A549 treated with AZD2906 at 1 μM for 4 hours (cell line): ENCODE measurements around the gene TRIM65. TPM values are rescaled to one million over a fixed set of nuclear protein-coding genes. Genes with fewer than 3 reads are reported as not detected.

Source experiments
- total RNA-seq: library from RNA; stranded (reverse); fragments of 200-300 nt; extraction: Qiagen RNA extraction; gene quantifications from 5 replicates; pipeline ENCODE4 v1.2.3, GENCODE V29; 2022

Gene TRIM65, protein sequence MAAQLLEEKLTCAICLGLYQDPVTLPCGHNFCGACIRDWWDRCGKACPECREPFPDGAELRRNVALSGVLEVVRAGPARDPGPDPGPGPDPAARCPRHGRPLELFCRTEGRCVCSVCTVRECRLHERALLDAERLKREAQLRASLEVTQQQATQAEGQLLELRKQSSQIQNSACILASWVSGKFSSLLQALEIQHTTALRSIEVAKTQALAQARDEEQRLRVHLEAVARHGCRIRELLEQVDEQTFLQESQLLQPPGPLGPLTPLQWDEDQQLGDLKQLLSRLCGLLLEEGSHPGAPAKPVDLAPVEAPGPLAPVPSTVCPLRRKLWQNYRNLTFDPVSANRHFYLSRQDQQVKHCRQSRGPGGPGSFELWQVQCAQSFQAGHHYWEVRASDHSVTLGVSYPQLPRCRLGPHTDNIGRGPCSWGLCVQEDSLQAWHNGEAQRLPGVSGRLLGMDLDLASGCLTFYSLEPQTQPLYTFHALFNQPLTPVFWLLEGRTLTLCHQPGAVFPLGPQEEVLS
- total RNA-seq: 30.1 to 40.1 TPM (median 38.9 TPM) in 5 replicates

DNA sequence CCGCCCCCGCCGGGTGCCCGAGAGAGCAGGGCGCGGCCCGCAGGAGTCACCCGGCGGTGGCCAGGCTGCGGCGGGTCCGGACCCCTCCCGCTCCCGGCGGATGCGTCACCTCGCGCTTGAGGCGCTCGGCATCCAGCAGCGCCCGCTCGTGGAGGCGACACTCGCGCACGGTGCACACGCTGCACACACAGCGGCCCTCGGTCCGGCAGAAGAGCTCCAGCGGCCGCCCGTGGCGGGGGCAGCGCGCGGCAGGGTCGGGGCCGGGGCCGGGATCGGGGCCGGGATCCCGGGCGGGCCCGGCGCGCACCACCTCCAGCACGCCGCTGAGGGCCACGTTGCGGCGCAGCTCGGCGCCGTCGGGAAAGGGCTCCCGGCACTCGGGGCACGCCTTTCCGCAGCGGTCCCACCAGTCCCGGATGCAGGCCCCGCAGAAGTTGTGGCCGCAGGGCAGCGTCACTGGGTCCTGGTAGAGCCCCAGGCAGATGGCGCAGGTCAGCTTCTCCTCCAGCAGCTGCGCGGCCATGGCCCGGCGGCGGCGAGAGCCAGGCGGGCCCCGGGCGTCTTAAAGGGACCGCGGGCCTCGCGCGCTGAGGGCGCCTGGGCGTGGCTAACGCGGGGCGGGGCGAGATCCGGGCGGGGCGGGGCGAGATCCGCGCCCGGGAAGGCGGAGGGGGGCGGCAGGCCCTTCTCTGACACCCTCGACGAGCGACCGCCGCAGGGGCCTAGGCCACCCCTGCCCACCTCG lies at the start of gene TRIM65:
TRIM65 (minus strand) TSS at position 537 of the 745 bp plus-strand sequence; CDS start at position 523, 14 bp downstream.

DNA sequence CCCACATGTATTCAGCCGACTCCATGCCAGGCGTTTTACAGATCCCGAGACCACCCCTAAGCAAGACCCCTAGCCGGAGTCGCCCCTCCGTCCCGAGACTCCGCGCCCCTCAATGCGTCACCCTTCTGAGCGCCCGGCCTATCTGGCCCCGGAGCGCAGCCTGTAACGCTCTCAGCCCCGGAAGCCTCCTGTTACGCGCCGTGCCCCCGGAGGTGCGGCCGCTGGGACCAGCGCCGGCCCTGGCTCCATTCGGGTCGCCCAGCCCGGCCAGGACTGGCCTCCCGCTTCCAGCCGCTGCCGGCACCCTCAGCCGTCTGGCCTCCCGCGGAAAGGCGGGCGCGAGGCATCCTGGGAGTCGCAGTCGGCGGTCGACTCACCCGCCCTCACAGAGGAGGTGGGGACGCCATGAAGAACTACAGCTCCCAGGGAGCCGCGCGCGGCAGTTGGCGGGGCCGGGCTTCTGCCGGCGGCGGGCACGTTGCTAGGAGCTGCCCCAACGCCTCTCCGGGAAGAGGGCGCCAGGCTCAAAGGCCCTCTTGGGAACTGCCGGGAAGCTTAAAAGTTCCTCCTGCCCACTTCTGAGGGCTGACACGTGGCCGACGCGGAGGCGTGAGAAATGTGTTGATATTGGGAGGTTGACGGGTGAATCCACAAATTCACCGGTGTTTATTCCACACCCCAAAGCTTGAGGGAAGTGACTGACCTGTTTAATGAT lies 44.1 kb upstream of the TRIM65 start, which contains the start of gene FBF1:
FBF1 (minus strand) TSS at position 316 of the 715 bp plus-strand sequence. CDS start 2,893 bp downstream, outside the sequence.

DNA sequence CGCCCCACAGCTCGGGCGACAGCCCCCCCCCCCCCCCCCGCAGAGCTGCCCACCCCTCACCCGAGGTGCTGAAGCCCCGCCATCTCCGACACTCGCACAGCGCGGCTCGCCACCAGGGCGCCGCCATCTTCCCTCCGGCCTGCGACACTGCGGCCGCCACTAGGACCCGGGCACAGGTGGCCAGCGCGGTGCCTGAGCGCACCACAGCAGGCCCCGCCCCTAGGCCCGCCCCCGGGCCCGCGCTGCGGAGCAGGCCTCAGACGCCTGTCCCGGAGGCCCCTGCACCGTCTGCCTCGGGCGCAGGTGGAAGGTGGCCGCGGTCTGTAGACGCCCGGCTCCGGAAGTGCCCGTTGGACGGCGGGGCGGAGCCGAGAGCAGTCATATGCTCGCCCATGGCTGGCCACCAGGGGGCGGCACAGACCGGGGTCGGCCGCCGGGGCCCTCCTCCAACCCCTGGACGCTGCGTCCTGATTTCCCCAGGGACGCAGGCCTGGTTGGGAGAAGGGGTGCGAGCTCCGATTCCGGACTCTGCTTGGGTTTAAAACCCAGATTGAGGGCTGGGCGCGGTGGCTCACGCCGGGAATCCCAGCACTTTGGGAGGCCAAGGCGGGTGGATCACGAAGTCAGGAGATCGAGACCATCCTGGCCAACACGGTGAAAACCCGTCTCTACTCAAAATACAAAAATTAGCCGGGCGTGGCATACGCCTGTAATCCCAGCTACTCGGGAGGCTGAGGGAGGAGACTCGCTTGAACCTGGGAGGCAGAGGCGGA lies 8.2 kb upstream of the TRIM65 start, which contains the start of gene MRPL38:
MRPL38 (minus strand) TSS at position 136 of the 773 bp plus-strand sequence; CDS start at position 127, 9 bp downstream.

DNA sequence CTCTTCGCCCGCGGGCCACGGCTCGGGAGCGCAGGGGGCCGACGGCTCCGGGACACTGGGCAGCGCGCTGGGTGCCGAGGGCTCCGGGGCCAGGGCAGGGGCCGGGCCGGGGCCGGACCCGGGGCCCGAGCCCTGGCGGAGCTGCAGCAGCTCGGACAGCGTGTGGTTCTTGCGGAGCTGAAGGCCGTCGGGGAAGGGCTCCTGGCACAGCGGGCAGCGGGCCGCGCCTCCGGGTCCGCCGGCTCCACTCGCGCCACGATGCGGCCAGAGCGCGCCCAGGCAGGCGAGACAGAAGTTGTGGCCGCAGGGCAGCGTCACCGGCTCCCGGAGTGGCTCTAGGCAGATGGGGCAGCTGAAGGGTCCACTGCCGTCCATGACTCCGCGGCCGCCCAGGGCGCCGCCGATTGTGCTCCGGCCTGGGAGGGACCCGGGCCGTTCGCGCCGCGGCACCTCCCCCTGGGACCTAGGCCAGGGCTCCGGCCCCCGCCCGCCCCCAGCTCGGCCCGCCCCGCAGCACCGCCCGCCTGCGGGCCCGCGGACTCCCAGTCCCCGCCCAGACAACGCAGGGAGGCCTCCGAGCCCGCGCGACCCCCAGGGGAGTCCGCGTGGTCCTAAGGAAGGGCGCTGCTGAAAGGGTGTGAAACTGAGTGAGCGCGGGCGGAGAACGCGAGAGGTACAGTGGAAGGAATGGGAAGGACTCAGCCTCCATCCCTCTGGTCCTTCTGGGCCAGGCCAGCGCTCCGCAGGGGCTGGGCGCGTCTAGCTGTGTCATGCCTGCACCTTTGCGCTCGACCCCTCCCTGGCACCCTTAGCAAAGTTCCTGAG lies 18.4 kb downstream of the TRIM65 start, which contains the start of gene TRIM47:
TRIM47 (minus strand) TSS at position 408 of the 825 bp plus-strand sequence; CDS start at position 375, 33 bp downstream.

DNA sequence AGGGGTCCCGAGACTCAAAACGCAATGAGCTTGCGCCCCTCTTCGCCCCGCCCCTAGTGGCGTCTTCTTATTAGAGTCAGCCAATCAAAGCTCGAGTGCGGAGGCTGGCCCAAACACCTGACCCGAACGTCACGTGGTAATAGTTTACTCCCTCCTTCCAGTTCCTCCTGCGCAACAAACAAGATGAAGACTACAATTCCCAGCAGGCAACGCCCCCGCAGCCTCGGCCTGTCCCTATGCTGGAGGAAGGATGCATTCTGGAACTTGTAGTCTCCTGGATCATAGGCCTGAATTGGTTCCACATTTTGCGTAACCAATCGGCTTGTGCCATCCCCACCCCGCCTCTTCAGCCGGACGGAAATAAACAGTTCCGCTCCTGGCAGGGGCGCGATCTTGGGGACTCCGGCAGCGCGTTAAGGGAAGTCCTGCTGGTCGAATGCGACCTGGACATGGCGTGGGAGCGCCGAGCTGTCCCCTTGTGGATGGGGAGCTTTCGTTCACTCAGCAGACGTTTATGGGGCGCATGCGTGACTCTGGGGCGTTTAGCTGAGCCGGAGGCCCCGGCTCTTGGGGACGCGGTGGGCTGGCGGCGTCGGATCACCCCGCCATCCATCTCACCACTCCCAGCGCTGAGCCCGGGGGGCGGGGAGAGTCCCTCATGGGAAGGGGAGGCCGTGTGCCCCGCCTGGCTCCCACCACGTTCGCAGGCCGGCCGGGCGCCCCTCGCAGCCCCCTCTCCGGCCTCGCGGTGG lies 41.3 kb downstream of the TRIM65 start, which contains the start of gene WBP2:
WBP2 (minus strand) TSS at position 26 of the 752 bp plus-strand sequence. CDS start 38 bp downstream, outside the sequence.

DNA sequence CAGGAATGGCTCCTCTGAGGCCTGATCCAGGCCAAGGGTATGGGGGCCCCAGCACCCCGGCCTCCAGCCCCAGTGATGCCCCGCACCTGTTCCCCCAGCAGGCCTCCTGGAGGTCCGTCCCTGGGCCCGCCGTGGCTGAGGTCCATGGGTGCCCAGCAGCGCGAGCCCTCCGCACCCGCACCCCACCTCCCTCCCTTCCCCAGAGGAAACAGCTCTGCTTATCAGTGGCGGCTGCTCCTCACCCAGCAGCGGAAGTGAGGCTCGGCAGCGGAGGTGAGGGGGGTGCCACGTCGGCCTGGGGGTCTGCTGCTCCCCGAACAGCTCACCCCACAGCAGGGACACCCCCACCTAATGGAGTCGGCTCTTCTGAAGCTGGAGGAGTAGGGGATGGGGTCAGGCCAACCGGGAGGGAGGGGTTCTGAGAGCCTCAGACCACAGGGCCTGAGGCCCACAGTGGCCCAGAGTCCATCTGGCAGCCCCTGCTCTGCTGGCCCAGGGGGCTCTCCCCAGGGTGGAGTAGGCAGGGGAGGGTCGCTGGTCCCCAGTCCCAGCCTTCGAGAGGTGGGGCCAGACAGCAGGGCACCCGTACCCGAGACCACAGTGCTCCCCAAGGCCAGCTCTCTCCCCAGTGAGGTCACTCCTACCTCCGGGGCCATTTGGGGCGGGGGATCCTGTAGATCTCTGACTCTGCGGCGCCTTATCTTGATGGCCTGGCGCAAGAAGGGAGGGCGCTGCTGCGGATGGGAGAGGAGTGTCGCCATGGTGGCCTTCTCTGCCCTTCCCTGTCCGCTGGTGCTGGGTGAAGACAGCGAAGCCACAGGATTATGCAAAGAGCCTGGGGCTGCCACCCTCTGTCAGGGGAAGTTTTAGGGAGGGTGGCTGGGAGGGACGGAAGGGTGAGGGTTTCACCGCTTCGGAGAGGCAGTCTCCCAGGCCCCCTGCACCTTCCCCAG lies 52.9 kb downstream of the TRIM65 start, which contains the start of gene UNC13D:
UNC13D (minus strand) TSS at position 828 of the 953 bp plus-strand sequence; CDS start at position 761, 67 bp downstream.

Other genes starting within 250 kb of the TRIM65 start
- gene RECQL5, start 229.8 kb downstream of the TRIM65 start, total RNA-seq: 21.4 to 31.4 TPM (median 25.5 TPM) in 5 replicates
- 124 to 150 TPM (median 132 TPM) in 5 replicates for gene SAP30BP, start 229.6 kb downstream of the TRIM65 start, total RNA-seq
- 97.0 to 133 TPM (median 117 TPM) in 5 replicates for gene ITGB4, start 175.5 kb downstream of the TRIM65 start, total RNA-seq
- 55.4 to 89.1 TPM (median 82.7 TPM) in 5 replicates for gene GALK1, start 131.8 kb downstream of the TRIM65 start, total RNA-seq
- 25.1 to 31.3 TPM (median 28.1 TPM) in 5 replicates for gene UNK, start 112.1 kb downstream of the TRIM65 start, total RNA-seq
- 4.8 to 7.3 TPM (median 5.8 TPM) in 5 replicates for gene UNC13D, start 52.5 kb downstream of the TRIM65 start, total RNA-seq
- gene WBP2, start 41.6 kb downstream of the TRIM65 start, total RNA-seq: 83.2 to 92.6 TPM (median 88.1 TPM) in 5 replicates
- 144 to 202 TPM (median 193 TPM) in 5 replicates for gene TRIM47, start 18.4 kb downstream of the TRIM65 start, total RNA-seq
- 98.3 to 124 TPM (median 117 TPM) in 5 replicates for gene MRPL38, start 7.9 kb upstream of the TRIM65 start, total RNA-seq
- 5.5 to 8.4 TPM (median 7.1 TPM) in 5 replicates for gene FBF1, start 44.1 kb upstream of the TRIM65 start, total RNA-seq
- 15.8 to 18.4 TPM (median 16.6 TPM) in 5 replicates for gene ACOX1, start 82.2 kb upstream of the TRIM65 start, total RNA-seq
- 20.6 to 27.7 TPM (median 24.5 TPM) in 5 replicates for gene TEN1, start 82.3 kb upstream of the TRIM65 start, total RNA-seq
- gene CDK3, start 103.9 kb upstream of the TRIM65 start, total RNA-seq: 3.2 to 5.5 TPM (median 4.7 TPM) in 5 replicates
- gene EVPL, start 130.4 kb upstream of the TRIM65 start, total RNA-seq: 11.9 to 18.5 TPM (median 17.2 TPM) in 5 replicates
- 78.7 to 82.2 TPM (median 79.1 TPM) in 5 replicates for gene SRP68, start 175.6 kb upstream of the TRIM65 start, total RNA-seq
- gene GALR2, start 177.8 kb upstream of the TRIM65 start, total RNA-seq: 1.1 to 2.1 TPM (median 1.7 TPM) in 5 replicates
- 0.17 to 0.38 TPM (median 0.30 TPM) in 5 replicates for gene ZACN, start 182.2 kb upstream of the TRIM65 start, total RNA-seq
- 54.6 to 68.4 TPM (median 58.5 TPM) in 5 replicates for gene EXOC7, start 206.8 kb upstream of the TRIM65 start, total RNA-seq
- gene FOXJ1, start 244.3 kb upstream of the TRIM65 start, total RNA-seq: 0.77 to 1.1 TPM (median 0.95 TPM) in 5 replicates